Heart left ventricle (tissue), 16 donors: ENCODE results near the gene AFTPH. TPM values are rescaled to one million over a fixed set of nuclear protein-coding genes. Genes with fewer than 3 reads are reported as not detected.

Experiments used
- ATAC-seq, 4 donors: fragments of 200-7000 bp; cut with Tn5 transposase; one replicate each; pipeline ENCODE4 v1.9.1; 2020 to 2022; ENCODE audit warnings: moderate library complexity in 4 of 4, mild to moderate bottlenecking in 3 of 4, moderate number of reproducible peaks in 1 of 4
- DNase-seq, 5 donors: peaks; one replicate each; pipeline ENCODE4 v3.0.0-alpha.2; 2020
- H3K27ac ChIP-seq, 12 donors: fragments of 200-600 bp; sonication (generic) in 4 of 12; one replicate each; pipeline versions ENCODE4 v1.5.0 to v1.8.0; 2016 to 2022; ENCODE audit warnings: mild to moderate bottlenecking in 2 of 12
- H3K27me3 ChIP-seq, 9 donors: fragments of 200-600 bp; sonication (generic) in 2 of 9; one replicate each; pipeline versions ENCODE4 v1.5.1 to v1.8.0; 2016 to 2022; ENCODE audit warnings: mild to moderate bottlenecking in 3 of 9
- H3K36me3 ChIP-seq, 9 donors: fragments of 200-600 bp; sonication (generic) in 2 of 9; one replicate each; pipeline versions ENCODE4 v1.5.0 to v1.8.0; 2018 to 2022; ENCODE audit warnings: mild to moderate bottlenecking in 2 of 9
- H3K4me1 ChIP-seq, 12 donors: fragments of 200-600 bp; sonication (generic) in 4 of 12; one replicate each; pipeline versions ENCODE4 v1.5.0 to v1.8.0; 2016 to 2022; ENCODE audit warnings: mild to moderate bottlenecking in 3 of 12
- H3K4me3 ChIP-seq, 12 donors: fragments of 200-600 bp; sonication (generic) in 4 of 12; one replicate each; pipeline versions ENCODE4 v1.5.0 to v1.8.0; 2017 to 2022; ENCODE audit warnings: mild to moderate bottlenecking in 9 of 12, moderate library complexity in 4 of 12
- H3K9me3 ChIP-seq, 12 donors: fragments of 200-600 bp; sonication (generic) in 4 of 12; one replicate each; pipeline versions ENCODE4 v1.5.0 to v1.8.0; 2016 to 2022; ENCODE audit warnings: mild to moderate bottlenecking in 1 of 12
- CTCF ChIP-seq, 12 donors: fragments of 200-600 bp; sonication (generic) in 4 of 12; IDR thresholded peaks; one replicate each; pipeline versions ENCODE4 v1.5.0 to v1.8.0; 2018 to 2022; ENCODE audit warnings: antibody characterized with exemption in 12 of 12, mild to moderate bottlenecking in 5 of 12
- POLR2A ChIP-seq, 2 donors: fragments of 450-650 bp; IDR thresholded peaks; one replicate each; pipeline ENCODE4 v1.6.1; 2017; ENCODE audit warnings: antibody characterized with exemption in 2 of 2, mild to moderate bottlenecking in 2 of 2, moderate library complexity in 2 of 2
- WGBS, 4 donors: extraction: QIAGEN DNeasy Blood & Tissue Kit in 2 of 4; methylation state at CpG; one replicate each; pipeline versions ENCODE4 v1.1.5 to v1.1.7; 2013 to 2018; 5-methylcytosine and 5-hydroxymethylcytosine counted together
- intact Hi-C, 10 donors: fragments of 100-400 bp; cut with DNase I; formaldehyde crosslinking; loops; one replicate each; pipeline versions ENCODE4 v1.11.1 to v1.14.2; 2022
- polyA plus RNA-seq, 2 donors: library from polyadenylated mRNA; stranded (reverse); fragments of 200-250 nt; gene quantifications; one replicate each; pipeline ENCODE4 v1.2.3, GENCODE V29; 2013
- total RNA-seq, 9 donors: library from RNA; depleted of rRNA in 2 of 9; stranded (reverse); fragments of >200 nt in 2 of 9; fragmentation: NEBNext Ultra II Directional in 3 of 9; extraction: Animal tissue kit (Norgen Biotek cat#: 25700) in 3 of 9; gene quantifications; one replicate each; pipeline versions ENCODE4 v1.1.0 to v1.2.4, GENCODE V29; 2016 to 2023
- donor health status: ischemic (EF 13 %, LVEDD 7.1; RV severe dilation, severe dysfunction).
- donor health status: healthy with polysubstance abuse.
- donor health status: DM: no; HTN: yes; CAD: no.
- donor health status: DM: no; HTN: no; CAD: no.
- donor health status: ischemic (EF 25% LVEDD 6.9; RV normal size, moderate dysfunction).
- donor health status: ischemic (EF 25% LVEDD 5.7; RV mildly dilated, moderate dysfunction).
- donor health status: healthy.
- donor health status: DM: yes; HTN: yes; CAD: no.
- donor health status: ischemic (EF 35%, LVEDD 5.7; RV mildly dilated, moderate dysfunction).
- donor health status: nonischemic (EF 11% LVEDD 7.7; RV severe dilation, severe dysfunction).
- donor health status: DM: yes; HTN: yes; CAD: no.
- donor health status: PGD.
- donor health status: ischemic (EF 29% LVEDD 5.4; RV normal size, mild dysfunction).
- donor health status: nonischemic (EF 23%, LVEDD 6.1; RV moderate dilation, normal function).

The AFTPH gene
- total and polyA plus RNA-seq, 11 donors = 9.2 to 15.2 (median 10.7) TPM

GRCh38 chr2:64638502-64639120 lies 114.5 kb downstream of the AFTPH start:
- intact Hi-C loops = loop anchor here in 1 of 10 donors (5.0 kb wide), 1 partner anchor 41 kb away; no protein-coding TSS in a partner anchor
- H3K4me1 ChIP-seq = peaks cover 0 to 82% (median 39%) of the 10 kb centered on the region in 12 donors
- ATAC-seq = no peak
- peaks cover 0 to 29% (median 28%) of the 10 kb centered on the region in 9 donors for H3K36me3 ChIP-seq
- no peak for DNase-seq
- no peaks in the 10 kb centered on the region for H3K9me3 ChIP-seq
- no peak for TF ChIP-seq CTCF (IDR thresholded peaks at IDR 0.05)
- no peak for TF ChIP-seq POLR2A (IDR thresholded peaks at IDR 0.05)
- no peak overlapping the region for H3K4me3 ChIP-seq
- H3K27ac ChIP-seq = no peak overlapping the region
- H3K27me3 ChIP-seq = no peaks in the 10 kb centered on the region
- WGBS, 4 donors = 83 to 89% (median 85%) methylated on average over 4 of the region's 4 CpGs

GRCh38 chr2:64639691-64640090 lies 115.6 kb downstream of the AFTPH start:
- no peak overlapping the region for H3K4me3 ChIP-seq
- H3K36me3 ChIP-seq = peaks cover 0 to 18% (median 18%) of the 10 kb centered on the region in 9 donors
- H3K9me3 ChIP-seq = no peaks in the 10 kb centered on the region
- peak overlapping the region in 2 of 12 donors; percentile 8 to 35 for H3K27ac ChIP-seq
- H3K4me1 ChIP-seq = peaks cover 7 to 84% (median 45%) of the 10 kb centered on the region in 12 donors
- no peak for DNase-seq
- H3K27me3 ChIP-seq = no peaks in the 10 kb centered on the region
- intact Hi-C loops = loop anchor here (5.0 to 10.0 kb wide), 6 partner anchors 32 to 195 kb away; partner anchors contain the start of gene AFTPH (in 2 of the 10)
- no peak for ATAC-seq
- WGBS, 4 donors = 45 to 65% (median 59%) methylated on average over 2 of the region's 2 CpGs
- TF ChIP-seq CTCF (IDR thresholded peaks at IDR 0.05) = no peak
- TF ChIP-seq POLR2A (IDR thresholded peaks at IDR 0.05) = no peak

GRCh38 chr2:64640153-64641044 lies 116.3 kb downstream of the AFTPH start:
- peaks cover 0 to 11% (median 11%) of the 10 kb centered on the region in 9 donors for H3K36me3 ChIP-seq
- peaks cover 7 to 86% (median 47%) of the 10 kb centered on the region in 12 donors for H3K4me1 ChIP-seq
- H3K4me3 ChIP-seq = no peak overlapping the region
- intact Hi-C loops = loop anchor here (5.0 to 10.0 kb wide), 5 partner anchors 33 to 194 kb away; partner anchors contain the start of gene AFTPH (in 2 of the 10)
- H3K27ac ChIP-seq = peak overlapping the region in 2 of 12 donors; percentile 8 to 35
- 64 to 73% (median 66%) methylated on average over 12 of the region's 12 CpGs for WGBS, 4 donors
- H3K27me3 ChIP-seq = no peaks in the 10 kb centered on the region
- no peaks in the 10 kb centered on the region for H3K9me3 ChIP-seq
- TF ChIP-seq CTCF (IDR thresholded peaks at IDR 0.05) = no peak
- no peak for TF ChIP-seq POLR2A (IDR thresholded peaks at IDR 0.05)
- DNase-seq = no peak
- ATAC-seq = no peak

- Histone ChIP-seq H3K9me3 (no peaks in the 10 kb centered on the region), H3K27me3 (no peaks in the 10 kb centered on the region), H3K36me3 (peaks cover 0 to 3% (median 0%) of the 10 kb centered on the region in 9 donors), H3K4me3 (no peak overlapping the region), H3K27ac (no peak overlapping the region), H3K4me1 (peaks cover 10 to 86% (median 58%) of the 10 kb centered on the region in 12 donors)
- 74 to 77% (median 76%) methylated on average over 10 of the region's 10 CpGs for WGBS, 4 donors
- DNase-seq = no peak
- TF ChIP-seq POLR2A (IDR thresholded peaks at IDR 0.05) (no peak), CTCF (IDR thresholded peaks at IDR 0.05) (no peak)
- no peak for ATAC-seq
- intact Hi-C loops = loop anchor here (5.0 to 10.0 kb wide), 5 partner anchors 34 to 193 kb away; partner anchors contain the start of gene AFTPH (in 2 of the 10)
Measured at GRCh38 chr2:64641599-64641998, 117.5 kb downstream of the AFTPH start.
